HepG2 (cell line): ENCODE measurements around the gene AMBRA1. TPM values are rescaled to one million over a fixed set of nuclear protein-coding genes. Genes with fewer than 3 reads are reported as not detected.

ENCODE experiments used
- CREM ChIP-seq, 2 experiments: sonication (generic) in 1 of 2; formaldehyde crosslinking in 1 of 2; IDR thresholded peaks; 2 replicates each; pipeline versions ENCODE4 v1.4.0 to v1.6.1; 2016 to 2020; ENCODE audit warnings: antibody characterized with exemption in 1 of 2, mild to moderate bottlenecking in 1 of 2, missing genetic modification reagents in 1 of 2
- CSRNP1 ChIP-seq: sonication (generic); formaldehyde crosslinking; IDR thresholded peaks from 2 replicates; pipeline ENCODE4 v1.8.1; 2023; ENCODE audit warnings: mild to moderate bottlenecking, missing genetic modification reagents
- DR1 ChIP-seq: sonication (generic); formaldehyde crosslinking; IDR thresholded peaks from 2 replicates; pipeline ENCODE4 v1.8.0; 2021; ENCODE audit warnings: mild to moderate bottlenecking, missing genetic modification reagents, inconsistent platforms
- ESRRA ChIP-seq: sonication (generic); formaldehyde crosslinking; IDR thresholded peaks from 2 replicates; pipeline ENCODE4 v1.5.1; 2020; ENCODE audit warnings: mild to moderate bottlenecking, low read depth, missing genetic modification reagents
- FOXA1 ChIP-seq, 2 experiments: fragments of 450-650 bp in 1 of 2; sonication (generic) in 1 of 2; formaldehyde crosslinking in 1 of 2; IDR thresholded peaks; 2 replicates each; pipeline versions ENCODE4 v1.4.0 to v1.6.1; 2016 to 2020; ENCODE audit warnings: missing genetic modification reagents in 1 of 2
- HMGA1 ChIP-seq: sonication (generic); formaldehyde crosslinking; conservative IDR thresholded peaks from 2 replicates; pipeline ENCODE4 v1.4.0; 2020; ENCODE audit warnings: missing genetic modification reagents
- HOMEZ ChIP-seq: IDR thresholded peaks from 2 replicates; pipeline ENCODE4 v1.6.1; 2016; ENCODE audit warnings: low read depth
- JARID2 ChIP-seq: sonication (generic); formaldehyde crosslinking; IDR thresholded peaks from 2 replicates; pipeline ENCODE4 v1.8.1; 2023; ENCODE audit warnings: missing genetic modification reagents, inconsistent platforms; ENCODE audit not compliant: insufficient replicate concordance
- KLF12 ChIP-seq: sonication (generic); formaldehyde crosslinking; IDR thresholded peaks from 2 replicates; pipeline ENCODE4 v1.4.0; 2020; ENCODE audit warnings: missing genetic modification reagents, borderline replicate concordance
- NKX3-1 ChIP-seq: sonication (generic); formaldehyde crosslinking; IDR thresholded peaks from 2 replicates; pipeline ENCODE4 v1.5.0; 2020; ENCODE audit warnings: missing genetic modification reagents
- PHB2 ChIP-seq: fragments of 450-650 bp; IDR thresholded peaks from 2 replicates; pipeline ENCODE4 v1.6.1; 2018; ENCODE audit not compliant: partially characterized antibody
- REPIN1 ChIP-seq: sonication (generic); formaldehyde crosslinking; IDR thresholded peaks from 2 replicates; pipeline ENCODE4 v1.8.0; 2022; ENCODE audit warnings: missing genetic modification reagents, low read depth, mild to moderate bottlenecking, borderline replicate concordance
- TRAFD1 ChIP-seq: sonication (generic); formaldehyde crosslinking; IDR thresholded peaks from 2 replicates; pipeline ENCODE4 v1.5.1; 2020; ENCODE audit warnings: missing genetic modification reagents, mild to moderate bottlenecking, borderline replicate concordance
- ZBTB26 ChIP-seq: IDR thresholded peaks from 2 replicates; pipeline ENCODE4 v1.6.1; 2016; ENCODE audit warnings: missing compliant biosample characterization, missing genetic modification reagents, borderline replicate concordance
- ZNF10 ChIP-seq: sonication (generic); formaldehyde crosslinking; IDR thresholded peaks from 2 replicates; pipeline ENCODE4 v1.4.0; 2020; ENCODE audit warnings: mild to moderate bottlenecking, low read depth, missing genetic modification reagents, borderline replicate concordance
- ZNF432 ChIP-seq: sonication (generic); formaldehyde crosslinking; IDR thresholded peaks from 2 replicates; pipeline ENCODE4 v1.5.0; 2020; ENCODE audit warnings: missing genetic modification reagents, mild to moderate bottlenecking, borderline replicate concordance
- ZNF879 ChIP-seq: sonication (generic); formaldehyde crosslinking; IDR thresholded peaks from 2 replicates; pipeline ENCODE4 v1.8.1; 2023; ENCODE audit warnings: missing genetic modification reagents
- polyA plus RNA-seq, 8 experiments: library from polyadenylated mRNA; depleted of rRNA in 3 of 8; stranded (reverse) in 7 of 8; unstranded in 1 of 8; fragments of >200 nt; fragmentation: Illumina TruSeq in 4 of 8; extraction: Trizol in 4 of 8; gene quantifications; 2 replicates each; pipeline versions ENCODE4 v1.2.1 to v1.2.3, GENCODE V29; 2011 to 2016; ENCODE audit warnings: low read depth in 4 of 8, missing spikeins in 1 of 8, mixed read lengths in 1 of 8; ENCODE audit not compliant: insufficient read depth in 1 of 8
- total RNA-seq, 5 experiments: library from RNA; depleted of rRNA; stranded (reverse); fragments of >200 nt; fragmentation: Illumina TruSeq; extraction: Trizol; gene quantifications; 2 replicates each; pipeline ENCODE4 v1.2.3, GENCODE V29; 2016; ENCODE audit warnings: low read depth in 1 of 5
- TF ChIP-seq, protein P1 (sequence below): sonication (generic); formaldehyde crosslinking; IDR thresholded peaks from 2 replicates; pipeline ENCODE4 v1.4.0; 2020; ENCODE audit warnings: mild to moderate bottlenecking, missing genetic modification reagents
- TF ChIP-seq, protein P2 (sequence below): sonication (generic); formaldehyde crosslinking; IDR thresholded peaks from 2 replicates; pipeline ENCODE4 v1.5.0; 2020; ENCODE audit warnings: missing genetic modification reagents

The AMBRA1 gene
- total and polyA plus RNA-seq, 2 of the 13 experiments (the other 11 are each of a cell fraction or from before 2014, with no cell fraction given): 15.7 to 26.0 TPM

DNA sequence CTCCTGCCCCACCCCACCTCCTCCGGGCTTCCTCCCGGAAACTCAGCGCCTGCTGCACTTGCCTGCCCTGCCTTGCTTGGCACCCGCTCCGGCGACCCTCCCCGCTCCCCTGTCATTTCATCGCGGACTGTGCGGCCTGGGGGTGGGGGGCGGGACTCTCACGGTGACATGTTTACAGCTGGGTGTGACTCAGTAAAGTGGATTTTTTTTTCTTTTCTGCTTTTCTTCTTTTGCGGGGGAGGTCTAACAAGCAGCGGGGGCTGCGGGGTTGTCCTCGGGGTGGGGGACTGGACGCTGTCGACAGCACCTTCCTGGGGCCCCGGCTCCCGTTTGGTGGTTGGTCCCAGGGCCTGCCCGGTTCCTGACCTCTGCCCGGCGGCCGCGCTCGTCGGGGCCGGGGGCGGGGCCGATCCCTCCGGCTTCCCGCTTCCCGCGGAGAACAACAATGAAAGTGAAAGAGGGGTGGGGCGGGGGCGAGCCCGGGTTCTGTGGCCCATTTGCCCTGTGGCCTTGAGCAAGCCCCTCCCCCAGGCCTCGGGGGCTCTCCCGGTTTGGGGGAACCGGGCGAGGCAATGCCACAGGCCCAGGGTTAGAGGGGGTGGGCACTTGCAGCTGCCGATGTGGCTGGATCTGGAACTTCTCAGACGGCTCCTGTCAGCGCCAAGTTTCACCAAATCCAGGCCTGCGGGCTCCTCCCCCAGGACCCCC lies 213.3 kb downstream of the AMBRA1 start (continued):
- no peak for TF ChIP-seq HOMEZ (CRISPR knock-in tag)
- TF ChIP-seq, protein P1, sequence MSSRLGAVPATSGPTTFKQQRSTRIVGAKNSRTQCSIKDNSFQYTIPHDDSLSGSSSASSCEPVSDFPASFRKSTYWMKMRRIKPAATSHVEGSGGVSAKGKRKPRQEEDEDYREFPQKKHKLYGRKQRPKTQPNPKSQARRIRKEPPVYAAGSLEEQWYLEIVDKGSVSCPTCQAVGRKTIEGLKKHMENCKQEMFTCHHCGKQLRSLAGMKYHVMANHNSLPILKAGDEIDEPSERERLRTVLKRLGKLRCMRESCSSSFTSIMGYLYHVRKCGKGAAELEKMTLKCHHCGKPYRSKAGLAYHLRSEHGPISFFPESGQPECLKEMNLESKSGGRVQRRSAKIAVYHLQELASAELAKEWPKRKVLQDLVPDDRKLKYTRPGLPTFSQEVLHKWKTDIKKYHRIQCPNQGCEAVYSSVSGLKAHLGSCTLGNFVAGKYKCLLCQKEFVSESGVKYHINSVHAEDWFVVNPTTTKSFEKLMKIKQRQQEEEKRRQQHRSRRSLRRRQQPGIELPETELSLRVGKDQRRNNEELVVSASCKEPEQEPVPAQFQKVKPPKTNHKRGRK: no peak
- no peak for TF ChIP-seq FOXA1 (IDR thresholded peaks at IDR 0.05)
- no peak for TF ChIP-seq FOXA1 (CRISPR knock-in tag; IDR thresholded peaks at IDR 0.05)
- TF ChIP-seq CREM (IDR thresholded peaks at IDR 0.05): no peak
- no peak for TF ChIP-seq CREM (CRISPR knock-in tag; IDR thresholded peaks at IDR 0.05)
- TF ChIP-seq, protein P2, sequence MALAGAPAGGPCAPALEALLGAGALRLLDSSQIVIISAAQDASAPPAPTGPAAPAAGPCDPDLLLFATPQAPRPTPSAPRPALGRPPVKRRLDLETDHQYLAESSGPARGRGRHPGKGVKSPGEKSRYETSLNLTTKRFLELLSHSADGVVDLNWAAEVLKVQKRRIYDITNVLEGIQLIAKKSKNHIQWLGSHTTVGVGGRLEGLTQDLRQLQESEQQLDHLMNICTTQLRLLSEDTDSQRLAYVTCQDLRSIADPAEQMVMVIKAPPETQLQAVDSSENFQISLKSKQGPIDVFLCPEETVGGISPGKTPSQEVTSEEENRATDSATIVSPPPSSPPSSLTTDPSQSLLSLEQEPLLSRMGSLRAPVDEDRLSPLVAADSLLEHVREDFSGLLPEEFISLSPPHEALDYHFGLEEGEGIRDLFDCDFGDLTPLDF (CRISPR knock-in tag): 0 out of 2 replicates have a peak, but pooled peaks have one; percentile 22
- no peak for TF ChIP-seq ZNF432
- no peak for TF ChIP-seq ZNF879 (CRISPR knock-in tag)
- TF ChIP-seq ESRRA (CRISPR knock-in tag): no peak
- no peak for TF ChIP-seq ZBTB26 (CRISPR knock-in tag)
- no peak; the same call in 1 of the 2 replicates for TF ChIP-seq CSRNP1 (CRISPR knock-in tag)
- TF ChIP-seq HMGA1: no peak
- 0 out of 2 replicates have a peak, but pooled peaks have one; percentile 15 for TF ChIP-seq REPIN1 (CRISPR knock-in tag)
- no peak for TF ChIP-seq DR1 (CRISPR knock-in tag)
- peak; percentile 69; the same call in 1 of the 2 replicates for TF ChIP-seq KLF12
- no peak for TF ChIP-seq TRAFD1 (CRISPR knock-in tag)
- no peak for TF ChIP-seq ZNF10 (CRISPR knock-in tag)
- no peak for TF ChIP-seq NKX3-1 (CRISPR knock-in tag)
- no peak for TF ChIP-seq PHB2
- TF ChIP-seq JARID2 (CRISPR knock-in tag): no peak
